ENCODE results near the gene GTSF1L. TPM values are rescaled to one million over a fixed set of nuclear protein-coding genes. Genes with fewer than 3 reads are reported as not detected.

GTSF1L gene
- total and polyA plus RNA-seq, 2 of the 4 experiments (the other 2 are of a cell fraction), result not detected

- no peak overlapping the region for H4K5ac ChIP-seq (ENCODE audit: low read depth, low read length)
- H3K4me3 ChIP-seq (ENCODE audit: insufficient read depth, low read depth, low read length), result no peak overlapping the region
- no peak overlapping the region for H2AFZ ChIP-seq (replicated peaks; ENCODE audit: low read length, poor library complexity)
- H3K23ac ChIP-seq (ENCODE audit: low read depth, low read length), result no peak overlapping the region
- H3K18ac ChIP-seq (ENCODE audit: low read depth, low read length), result no peak overlapping the region
- no peak for TF ChIP-seq RFX5 (IDR thresholded peaks at IDR 0.05; ENCODE audit: low read depth, low read length)
- no peak for TF ChIP-seq USF2 (IDR thresholded peaks at IDR 0.05; ENCODE audit: low read depth, low read length)
- TF ChIP-seq, protein P1, sequence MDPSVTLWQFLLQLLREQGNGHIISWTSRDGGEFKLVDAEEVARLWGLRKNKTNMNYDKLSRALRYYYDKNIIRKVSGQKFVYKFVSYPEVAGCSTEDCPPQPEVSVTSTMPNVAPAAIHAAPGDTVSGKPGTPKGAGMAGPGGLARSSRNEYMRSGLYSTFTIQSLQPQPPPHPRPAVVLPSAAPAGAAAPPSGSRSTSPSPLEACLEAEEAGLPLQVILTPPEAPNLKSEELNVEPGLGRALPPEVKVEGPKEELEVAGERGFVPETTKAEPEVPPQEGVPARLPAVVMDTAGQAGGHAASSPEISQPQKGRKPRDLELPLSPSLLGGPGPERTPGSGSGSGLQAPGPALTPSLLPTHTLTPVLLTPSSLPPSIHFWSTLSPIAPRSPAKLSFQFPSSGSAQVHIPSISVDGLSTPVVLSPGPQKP (IDR thresholded peaks at IDR 0.05; ENCODE audit: borderline replicate concordance, low read depth, low read length), result no peak
- no peak for TF ChIP-seq BHLHE40 (IDR thresholded peaks at IDR 0.05; ENCODE audit: low read depth, low read length)
- TF ChIP-seq RCOR1 (IDR thresholded peaks at IDR 0.05; ENCODE audit: insufficient replicate concordance, low read length), result no peak
- TF ChIP-seq CEBPB (IDR thresholded peaks at IDR 0.05; ENCODE audit: low read depth, low read length), result no peak
- TF ChIP-seq FOS (IDR thresholded peaks at IDR 0.05; ENCODE audit: low read depth, low read length), result no peak
- no peak for TF ChIP-seq CTCF (conservative IDR thresholded peaks at IDR 0.05; ENCODE audit: low read depth, low read length)
- TF ChIP-seq SMC3 (IDR thresholded peaks at IDR 0.05; ENCODE audit: low read depth, low read length), result no peak
- no peak for TF ChIP-seq MXI1 (IDR thresholded peaks at IDR 0.05; ENCODE audit: borderline replicate concordance, low read depth, low read length)
- no peak for TF ChIP-seq CHD1 (IDR thresholded peaks at IDR 0.05; ENCODE audit: low read depth, low read length)
- TF ChIP-seq NFE2L2 (IDR thresholded peaks at IDR 0.05; ENCODE audit: low read depth, low read length), result no peak
- no TSS peak for BruUV-seq (replicated peaks)
- H3K4me1 ChIP-seq (ENCODE audit: control insufficient read depth, insufficient read depth, low read length), result no peaks in the 10 kb centered on the region; the same call in 1 of the 2 replicates
- WGBS, 2 experiments (ENCODE audit: extremely low coverage in 2 of 2, insufficient read length in 1 of 2), result 100% methylated on average over 3 of the region's 10 CpGs; no CpG with 5 or more reads in 1 of the 2 experiments
- peaks cover 14% of the 10 kb centered on the region for H3K9me3 ChIP-seq (ENCODE audit: control insufficient read depth, insufficient read depth, low read length)
- in situ Hi-C loops (cut with MboI; ENCODE audit: low sequenced_read_pairs) (no loop called here), dilution Hi-C loops (cut with HindIII; ENCODE audit: low sequenced_read_pairs, unreplicated experiment) (no loop called here), intact Hi-C loops (cut with micrococcal nuclease) (no loop called here)
- no peaks in the 10 kb centered on the region for H3K79me1 ChIP-seq (ENCODE audit: low read depth in 1 of 2, low read length in 2 of 2)
- ATAC-seq (ENCODE audit: low read depth) (no peak), DNase-seq (no peak)
- H2BK20ac ChIP-seq (ENCODE audit: low read depth, low read length), result no peak overlapping the region
- H3K14ac ChIP-seq (replicated peaks; ENCODE audit: low read depth, low read length), result no peak overlapping the region
- no peak overlapping the region for H3K9ac ChIP-seq (ENCODE audit: low read depth, low read length)
- H2BK5ac ChIP-seq (ENCODE audit: low read depth, low read length, poor library complexity, severe bottlenecking), result no peak overlapping the region
- H3K36me3 ChIP-seq (ENCODE audit: control insufficient read depth, insufficient read depth, low read length), result no peaks in the 10 kb centered on the region
- no peak overlapping the region for H4K8ac ChIP-seq (ENCODE audit: low read depth in 2 of 2, low read length in 2 of 2)
- H4K20me1 ChIP-seq (ENCODE audit: insufficient read depth, low read length), result no peaks in the 10 kb centered on the region
- H3K27ac ChIP-seq (ENCODE audit: insufficient read depth, low read length), result no peak overlapping the region
- no peak overlapping the region for H2AK9ac ChIP-seq (replicated peaks; ENCODE audit: low read depth, low read length, poor library complexity)
- no peak overlapping the region for H2BK15ac ChIP-seq (ENCODE audit: low read depth, low read length)
- peaks cover 2% of the 10 kb centered on the region; the same call in 1 of the 2 replicates for H3K27me3 ChIP-seq (ENCODE audit: control insufficient read depth, insufficient read depth, low read length)
- H2BK120ac ChIP-seq (ENCODE audit: low read depth, low read length), result no peak overlapping the region
- H3K4ac ChIP-seq (ENCODE audit: low read depth, low read length), result no peak overlapping the region
- CTCF ChIA-PET, result no interaction called here
- H3K56ac ChIP-seq (ENCODE audit: extremely low read depth, insufficient read depth, low read length), result no peak overlapping the region
- no peak overlapping the region for H3K4me2 ChIP-seq (ENCODE audit: low read depth, low read length)
- H3K9me1 ChIP-seq (ENCODE audit: insufficient read depth, low read length), result no peaks in the 10 kb centered on the region
- H2AK5ac ChIP-seq (ENCODE audit: low read depth, low read length), result 0 out of 2 replicates have a peak overlapping the region, but pooled peaks have one; percentile 24
- POLR2A ChIA-PET (ENCODE audit: unreplicated experiment), result no interaction called here
- H4K91ac ChIP-seq (ENCODE audit: insufficient read depth, low read depth, low read length), result no peak overlapping the region
Measured at GRCh38 chr20:43774754-43775153, 48.0 kb upstream of the GTSF1L start.

Data from IMR-90 (cell line).